Mammary microvascular endothelial cell (primary cell): ENCODE results near the gene RBM44. TPM values are rescaled to one million over a fixed set of nuclear protein-coding genes. Genes with fewer than 3 reads are reported as not detected.

Experiments used
- total RNA-seq: library from RNA; depleted of rRNA; stranded (reverse); fragments of >200 nt; gene quantifications from 2 replicates; pipeline ENCODE4 v1.2.3, GENCODE V29; 2015

RBM44 gene, protein sequence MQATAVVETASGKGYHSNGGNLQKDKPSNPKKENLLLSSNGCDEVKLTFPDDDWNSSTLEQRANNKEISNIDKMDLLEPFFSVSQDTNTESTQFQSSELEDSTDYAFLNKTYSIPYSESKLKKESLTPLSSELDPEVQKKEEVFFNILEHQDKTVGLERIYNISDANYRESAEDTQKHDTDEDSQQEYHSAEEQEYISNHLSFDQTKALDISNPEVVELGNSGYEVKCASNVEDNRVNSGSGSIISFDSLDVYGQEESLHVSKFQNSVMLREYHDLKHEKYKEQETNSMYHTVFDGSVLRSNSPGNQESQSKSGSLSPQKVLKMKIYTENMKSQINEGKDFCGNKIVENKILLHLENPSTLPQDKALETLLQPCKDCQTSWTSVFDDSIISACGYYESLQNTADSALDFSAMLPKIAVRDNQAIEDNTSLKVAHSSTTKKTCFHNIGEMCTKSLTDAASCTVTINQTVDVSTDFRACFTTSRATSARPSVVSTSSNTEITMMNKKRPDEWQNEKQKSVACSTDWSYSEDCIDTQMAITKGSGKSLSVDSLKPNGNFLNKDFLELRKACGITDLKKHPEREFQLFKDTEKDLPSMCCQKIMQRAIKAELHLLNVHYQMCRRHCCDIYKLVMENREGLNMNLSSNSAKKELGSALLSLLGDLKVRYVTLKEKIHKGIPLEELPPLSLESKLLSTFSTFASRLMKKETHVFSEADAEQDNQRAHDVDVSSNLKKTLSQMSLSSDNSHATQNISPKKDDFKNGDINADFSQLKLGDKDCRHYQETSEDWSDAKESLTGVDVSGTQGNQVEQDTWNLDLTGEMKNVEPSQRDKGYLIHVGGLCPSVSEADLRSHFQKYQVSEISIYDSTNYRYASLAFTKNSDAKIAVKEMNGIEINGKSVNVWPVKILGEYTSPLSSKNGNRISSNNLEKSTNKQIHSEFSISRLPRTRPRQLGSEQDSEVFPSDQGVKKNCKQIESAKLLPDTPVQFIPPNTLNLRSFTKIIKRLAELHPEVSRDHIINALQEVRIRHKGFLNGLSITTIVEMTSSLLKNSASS
- 0.10 and 0.20 TPM in 2 replicates for total RNA-seq

GRCh38 chr2:237798236-237799059 is at the start of gene RBM44:
Gene RBM44, plus strand, starts transcription at chr2:237798779. Its CDS starts 14,831 bp downstream, at chr2:237813610.

GRCh38 chr2:237859533-237860272 is 61.1 kb downstream of the RBM44 start, which contains the start of gene RAMP1:
Gene RAMP1, plus strand, starts transcription at chr2:237859623. Its CDS starts 53 bp downstream, at chr2:237859676.

Other genes with a start within 250 kb of the RBM44 start
- not detected in 2 replicates for gene PRLH, start 232.2 kb upstream of the RBM44 start, total RNA-seq
- gene RAB17, start 208.0 kb upstream of the RBM44 start, total RNA-seq, result 0.49 and 0.87 TPM in 2 replicates
- 159 and 170 TPM in 2 replicates for gene LRRFIP1, start 171.2 kb upstream of the RBM44 start, total RNA-seq
- gene RAMP1, start 60.8 kb downstream of the RBM44 start, total RNA-seq, result not detected in 2 replicates
- gene UBE2F, start 168.2 kb downstream of the RBM44 start, total RNA-seq, result 42.4 and 54.9 TPM in 2 replicates